ENCODE measurements around the gene ZNF415.
A peak's percentile ranks its signal among the peaks of the same experiment; 100 is the strongest.
"Not testable (repeated sequence)": the region's sequence is repeated elsewhere in the genome, so short reads cannot be mapped to it uniquely, and the experiment has no call there.

ZNF415 gene

DNA sequence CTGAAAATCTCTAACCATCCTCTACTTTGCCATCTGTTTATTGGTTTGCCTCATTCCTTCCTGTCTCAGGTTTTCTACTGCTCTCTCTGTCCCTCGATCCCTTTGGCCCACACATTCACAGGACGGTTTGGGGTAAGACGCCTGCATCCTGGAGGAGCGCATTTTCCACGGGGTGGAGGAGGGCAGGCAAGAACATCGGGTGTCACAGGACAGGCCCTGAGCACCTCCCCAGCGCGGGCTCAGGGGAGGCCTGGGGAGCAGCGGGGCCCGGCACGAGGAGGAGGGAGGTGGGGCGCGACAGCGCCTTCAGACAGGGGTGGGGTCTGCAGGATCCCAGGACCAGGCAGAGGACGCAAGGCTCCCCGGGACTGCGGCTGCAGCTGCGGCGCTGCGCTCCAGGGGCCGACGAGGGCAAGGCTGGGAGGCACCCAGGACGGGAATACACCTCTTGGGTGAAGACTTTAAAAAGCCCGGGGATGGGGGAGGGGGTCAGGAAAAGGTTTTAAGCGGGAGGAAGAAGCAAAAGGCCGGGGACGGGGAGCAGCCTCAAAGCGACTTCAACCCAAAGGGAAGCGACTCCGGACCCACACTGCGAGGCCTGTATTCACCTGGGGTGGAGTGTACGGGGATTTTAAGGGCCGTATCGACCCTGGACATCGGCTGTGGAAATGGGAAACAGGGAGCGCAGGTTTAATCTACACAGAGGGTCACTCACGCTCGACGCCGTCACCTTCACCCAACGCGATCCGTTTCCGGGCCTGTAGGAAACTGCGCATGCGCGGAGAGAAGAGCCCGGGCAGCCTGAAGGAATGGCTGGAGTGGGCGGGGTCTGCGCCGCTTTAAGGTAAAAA, at the start of gene ZNF415:
Gene ZNF415 (minus strand): TSS at position 770 of the 851 bp plus-strand sequence. CDS start 10,234 bp downstream, outside the sequence.
- DNase-seq (ENCODE audit: low read depth) = peak; percentile 58

DNA sequence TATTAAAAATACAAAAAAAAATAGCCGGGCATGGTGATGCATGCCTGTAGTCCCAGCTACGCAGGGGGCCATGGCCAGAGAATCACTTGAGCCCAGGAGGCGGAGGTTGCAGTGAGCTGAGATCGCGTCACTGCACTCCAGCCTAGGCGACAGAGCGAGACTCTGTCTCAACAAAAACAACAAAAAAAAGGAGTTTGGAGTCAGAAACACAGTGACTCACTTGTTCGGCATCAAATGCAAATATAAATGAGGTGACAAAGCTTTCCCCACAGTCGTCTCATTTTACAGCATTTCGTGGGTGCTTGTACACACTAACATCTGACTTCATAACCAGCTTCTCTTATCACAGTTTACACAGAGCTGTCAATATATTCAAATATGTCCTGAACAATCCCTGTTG, 49.5 kb upstream of the ZNF415 start:
- no peak for DNase-seq (ENCODE audit: low read depth)

- no peak for DNase-seq (ENCODE audit: low read depth)
These were observed 45.3 kb upstream of the ZNF415 start for GRCh38 chr19:53177986-53178385.

DNA sequence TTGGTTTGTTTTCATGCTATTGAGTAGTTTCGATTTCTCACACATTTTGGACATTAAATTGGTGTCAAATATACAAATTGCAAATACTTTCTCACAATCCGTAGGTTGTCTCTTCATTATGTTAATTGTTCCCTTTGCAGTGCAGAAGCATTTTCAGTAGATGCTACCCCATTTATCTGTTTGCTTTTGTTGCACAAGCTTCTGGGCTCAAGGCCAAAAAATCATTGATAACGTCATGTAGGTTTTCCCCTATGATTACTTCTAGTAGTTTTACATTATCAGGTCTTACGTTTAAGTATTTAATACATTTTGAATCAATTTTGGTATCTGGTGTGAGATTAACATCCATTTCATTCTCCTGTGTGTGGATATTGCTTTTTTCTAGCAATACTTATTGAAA, 40.2 kb upstream of the ZNF415 start:
- DNase-seq (ENCODE audit: low read depth) = no peak

DNA sequence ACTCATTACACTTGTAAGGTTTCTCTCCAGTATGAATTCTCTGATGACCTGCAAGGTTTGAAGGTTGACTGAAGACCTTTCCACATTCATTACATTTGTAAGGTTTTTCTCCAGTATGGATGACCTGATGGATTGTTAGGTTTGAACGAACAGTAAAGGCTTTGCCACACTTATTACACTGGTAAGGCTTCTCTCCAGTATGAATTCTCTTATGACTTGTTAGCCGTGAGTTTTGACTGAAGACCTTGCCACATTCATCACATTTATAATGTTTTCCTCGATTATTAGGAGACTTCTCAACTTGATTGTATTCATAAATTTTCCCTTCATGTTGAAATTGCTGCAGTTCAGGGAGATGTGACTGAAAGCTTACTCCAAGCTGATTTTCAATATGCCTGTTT, 33.0 kb upstream of the ZNF415 start:
- no peak for DNase-seq (ENCODE audit: low read depth)

DNA sequence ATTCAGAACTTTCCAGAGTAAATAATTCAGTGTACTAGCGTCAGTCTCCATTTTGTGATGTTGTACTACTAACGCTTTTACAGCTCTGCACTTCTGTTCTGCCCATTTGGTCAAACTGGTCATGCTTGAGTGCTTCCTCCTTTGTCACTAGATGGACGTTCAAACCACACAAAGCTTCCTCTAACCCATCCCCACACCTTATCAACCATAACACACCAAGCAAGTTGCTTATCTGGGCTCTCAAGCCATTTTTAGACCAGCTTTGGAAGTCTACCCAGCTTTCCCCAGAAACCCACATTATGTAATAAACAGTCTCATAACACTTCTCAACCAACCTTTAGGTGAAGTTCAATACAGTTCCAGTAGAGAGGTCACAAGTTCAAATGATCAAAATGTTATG, 28.4 kb upstream of the ZNF415 start:
- no peak for DNase-seq (ENCODE audit: low read depth)

DNA sequence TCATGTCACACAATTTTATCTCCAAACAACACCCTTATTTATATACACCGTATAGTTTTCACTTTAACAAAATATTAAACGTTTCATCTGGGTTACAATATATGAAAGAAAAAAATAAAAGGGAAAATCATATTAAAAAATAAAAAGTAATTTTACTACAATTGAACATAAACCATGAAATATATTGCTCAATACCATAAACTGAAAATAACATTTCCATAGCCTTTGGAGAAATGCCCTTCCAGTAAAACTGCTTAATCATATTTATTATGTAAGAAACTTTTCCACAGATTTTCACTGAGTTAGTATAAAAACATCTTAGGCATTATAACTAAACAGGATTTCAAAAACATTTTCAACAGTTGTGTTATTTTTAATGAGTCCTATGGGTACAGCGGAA, 27.6 kb upstream of the ZNF415 start:
- DNase-seq (ENCODE audit: low read depth) = no peak

GRCh38 chr19:53158119-53158656, 25.5 kb upstream of the ZNF415 start:
- peak; percentile 8 for DNase-seq (ENCODE audit: low read depth)

DNA sequence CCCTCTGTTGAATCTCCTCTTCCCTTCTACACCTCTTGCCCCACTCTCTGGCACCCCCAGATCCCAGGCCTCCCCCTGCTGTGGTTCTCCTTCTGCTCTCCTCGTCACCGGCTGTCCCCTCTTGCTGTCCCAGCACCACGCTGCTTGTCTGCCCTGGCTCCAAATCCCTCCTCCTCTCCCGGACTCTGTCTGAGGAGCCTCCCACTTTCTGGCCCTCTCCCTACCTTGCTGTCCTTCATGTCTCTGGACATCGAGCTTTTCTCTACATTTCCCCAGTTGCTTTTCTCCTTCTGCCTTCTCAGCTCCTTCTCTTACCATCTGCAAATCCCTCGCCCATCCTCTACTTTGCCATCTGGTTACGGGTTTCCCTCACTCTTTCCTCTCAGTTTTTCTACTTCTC, 24.9 kb upstream of the ZNF415 start:
- DNase-seq (ENCODE audit: low read depth) = no peak

DNA sequence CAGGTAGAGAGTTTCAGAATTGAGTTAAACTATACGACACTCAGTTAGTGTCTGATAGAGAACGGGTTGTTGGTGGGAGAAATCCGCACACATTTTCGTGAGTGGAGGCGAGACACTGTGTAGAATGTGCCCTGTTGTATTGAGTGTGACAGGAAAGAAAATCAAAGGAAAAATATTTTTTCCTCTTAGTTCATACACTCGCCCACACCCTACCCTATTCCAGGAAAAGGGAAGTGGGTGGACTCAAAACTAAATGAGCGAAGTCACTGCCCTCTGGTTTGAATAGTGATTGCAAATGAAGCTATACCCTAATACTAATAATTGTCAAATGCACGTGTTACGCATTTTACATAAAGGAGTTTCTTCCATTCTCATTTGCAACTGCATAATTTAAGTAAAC, 24.1 kb upstream of the ZNF415 start:
- DNase-seq (ENCODE audit: low read depth) = no peak

DNA sequence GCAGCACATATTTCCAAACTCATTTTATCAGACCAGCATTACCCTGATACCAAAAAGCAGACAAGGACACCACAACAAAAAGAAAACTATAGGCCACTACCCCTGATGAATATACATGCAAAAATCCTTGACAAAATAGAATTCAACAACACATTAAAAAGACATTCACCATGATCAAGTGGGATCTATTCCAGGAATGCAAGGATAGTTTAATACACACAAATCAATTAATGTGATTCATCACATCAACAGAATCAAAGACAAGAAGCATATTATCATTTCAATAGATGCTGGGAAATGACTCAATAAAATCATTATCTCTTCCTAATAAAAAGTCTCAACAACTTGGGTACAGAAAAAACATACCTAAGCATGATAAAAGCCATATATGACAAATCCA, 14.9 kb upstream of the ZNF415 start:
- no peak for DNase-seq (ENCODE audit: low read depth)

- DNase-seq (ENCODE audit: low read depth) = no peak
These were observed 7.6 kb upstream of the ZNF415 start for GRCh38 chr19:53140351-53140750.

DNA sequence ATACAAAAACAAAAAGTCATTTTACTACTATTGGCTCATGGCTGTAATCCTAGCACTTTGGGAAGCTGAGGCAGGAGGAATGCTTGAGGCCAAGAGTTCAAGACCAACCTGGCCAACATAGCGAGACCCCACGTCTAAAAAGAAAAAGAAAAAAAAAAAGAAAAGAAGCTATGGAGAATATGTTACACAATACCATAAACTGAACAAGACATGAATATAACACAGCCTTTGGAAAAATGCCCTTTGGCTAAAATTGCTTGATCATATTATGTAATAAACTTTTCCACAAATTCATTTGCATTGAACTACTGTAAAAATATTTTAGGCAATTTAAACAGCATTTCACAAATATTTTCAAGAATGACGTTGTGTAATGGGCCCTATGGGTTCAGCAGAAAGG, 3.7 kb upstream of the ZNF415 start:
- DNase-seq (ENCODE audit: low read depth) = no peak

GRCh38 chr19:53131727-53132126, 983 bp downstream of the ZNF415 start:
- no peak for DNase-seq (ENCODE audit: low read depth)

DNA sequence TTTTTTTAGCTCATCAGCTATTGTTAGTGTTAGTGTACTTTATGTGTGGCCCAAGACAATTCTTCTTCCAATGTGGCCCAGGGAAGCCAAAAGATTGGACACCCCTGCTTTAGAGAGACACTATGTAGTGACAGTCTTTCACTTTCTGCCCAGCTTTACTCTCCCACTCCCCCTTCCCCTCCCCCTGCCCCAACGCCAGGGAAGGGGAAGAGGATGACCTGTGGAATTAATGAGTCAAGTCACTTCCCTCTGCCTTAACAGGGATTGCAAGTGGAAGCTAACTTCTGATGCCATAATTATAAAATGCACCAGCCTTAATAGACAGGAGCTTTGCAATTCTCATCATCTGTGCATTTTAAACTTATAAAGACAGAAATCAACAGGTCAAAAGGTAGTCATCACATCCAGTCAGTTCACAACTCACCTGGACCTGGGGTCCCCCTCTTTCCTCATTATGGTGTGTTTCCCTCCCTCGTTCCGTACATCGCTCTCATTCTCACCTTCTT, 1.6 kb downstream of the ZNF415 start:
- DNase-seq (ENCODE audit: low read depth) = no peak

- DNase-seq (ENCODE audit: low read depth) = no peak
These were observed 2.2 kb downstream of the ZNF415 start for GRCh38 chr19:53130506-53130905.

DNA sequence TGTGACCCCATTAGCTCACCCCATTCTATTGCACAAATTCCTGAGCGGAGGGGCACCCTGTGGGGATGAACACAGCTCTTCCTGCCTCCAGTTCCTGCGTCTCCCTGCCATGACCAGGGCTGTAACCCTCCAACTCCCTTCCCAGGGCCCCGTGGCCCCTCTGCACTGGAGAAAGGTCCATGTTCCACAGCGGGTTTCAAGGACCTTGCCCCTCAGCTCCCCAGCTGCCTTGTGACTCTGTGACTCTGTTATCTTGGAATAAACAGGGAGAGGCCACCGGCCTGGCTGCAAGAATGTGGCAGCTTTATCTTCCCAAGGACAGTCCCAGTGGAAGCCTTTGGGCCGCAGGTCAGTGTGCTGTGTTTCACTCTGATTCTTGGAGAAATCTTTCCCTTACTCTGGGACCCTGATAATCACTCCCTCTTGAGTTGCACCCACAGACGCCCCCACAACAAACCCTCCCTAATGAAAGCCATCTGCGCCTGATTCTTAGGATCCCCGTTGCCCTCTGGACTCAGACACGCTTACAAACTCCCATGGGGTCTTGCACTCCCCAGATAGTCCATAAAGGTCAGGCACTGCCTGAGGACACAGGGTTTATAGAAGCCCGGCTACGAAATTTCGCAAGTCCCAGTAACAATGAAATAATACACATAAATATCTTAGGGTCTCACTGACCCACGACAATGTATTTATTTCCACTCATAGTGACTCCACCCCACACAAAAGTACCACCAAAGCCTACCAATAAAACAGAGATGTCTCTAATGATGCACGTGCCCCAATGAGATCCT, 5.8 kb downstream of the ZNF415 start:
- not testable (repeated sequence) for DNase-seq (ENCODE audit: low read depth)

DNA sequence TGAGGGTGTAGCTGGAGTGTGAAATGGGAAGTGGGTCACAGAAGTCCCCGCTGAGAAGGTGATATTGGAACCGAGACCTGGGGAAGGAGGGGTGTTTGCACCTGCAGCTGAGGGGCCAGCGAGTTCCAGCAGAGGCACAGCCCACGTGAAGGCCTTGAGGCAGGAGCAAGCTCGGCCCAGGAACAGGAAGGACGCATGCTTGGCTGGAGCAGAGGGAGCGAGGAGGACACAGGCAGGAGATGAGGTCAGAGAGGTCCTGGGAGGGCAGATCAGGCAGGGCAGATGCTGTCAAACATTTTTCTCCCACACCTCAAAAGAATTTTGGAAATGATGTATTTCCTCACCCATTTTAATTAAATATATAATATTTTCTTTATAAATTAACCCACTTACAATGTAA, 9.3 kb downstream of the ZNF415 start:
- no peak for DNase-seq (ENCODE audit: low read depth)

DNA sequence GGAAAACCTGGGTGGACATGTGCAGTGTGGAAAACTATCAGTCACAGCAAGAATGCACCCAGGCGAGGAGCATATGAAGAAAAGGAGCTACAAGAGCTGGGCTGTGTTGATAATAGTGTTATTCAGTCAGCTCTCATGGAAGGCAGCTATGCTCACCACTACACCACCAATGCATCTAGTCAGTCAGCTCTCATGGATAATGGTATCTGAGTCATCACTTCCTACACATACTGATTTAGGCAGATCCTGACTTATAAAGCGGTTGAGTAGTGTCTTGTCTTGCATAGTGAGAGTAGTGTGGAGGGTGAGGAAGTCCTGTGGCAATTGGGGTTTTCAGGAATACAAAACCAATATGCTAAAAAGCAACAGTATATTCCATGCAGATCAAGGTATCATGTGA, 20.4 kb downstream of the ZNF415 start:
- no peak for DNase-seq (ENCODE audit: low read depth)

DNA sequence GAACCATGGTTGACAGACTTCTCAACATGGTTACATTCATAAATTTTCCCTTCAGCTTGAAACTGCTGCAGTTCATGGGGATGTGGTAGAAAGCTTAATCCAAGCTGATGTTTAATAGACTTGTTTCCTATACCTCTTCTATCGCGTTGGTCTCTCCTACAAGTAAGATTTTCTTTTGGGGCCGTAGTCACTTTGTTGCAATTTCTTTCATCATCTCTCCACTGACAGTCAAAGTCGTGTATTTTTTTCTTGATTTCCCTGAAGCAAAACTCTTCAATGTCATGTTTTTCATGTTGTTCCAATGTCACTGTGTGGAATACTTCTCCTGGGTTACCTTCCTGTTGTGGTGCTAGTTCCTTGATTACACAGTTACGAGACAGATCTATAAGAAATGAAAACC, 23.2 kb downstream of the ZNF415 start:
- no peak for DNase-seq (ENCODE audit: low read depth)

GRCh38 chr19:53103234-53104203, 29.2 kb downstream of the ZNF415 start, which contains the start of gene ZNF160:
Gene ZNF160 (minus strand): TSS chr19:53103422. CDS start chr19:53086276, 17,146 bp downstream.
- DNase-seq (ENCODE audit: low read depth) = peak; percentile 85
